NB4 (cell line): Measurements from ENCODE around the gene TPMT.
A peak's percentile ranks its signal among the peaks of the same experiment; 100 is the strongest.
"Not testable (repeated sequence)": the region's sequence is repeated elsewhere in the genome, so short reads cannot be mapped to it uniquely, and the experiment has no call there.

Source experiments
- DNase-seq: peaks from one replicate; pipeline ENCODE4 v3.0.0; 2010; ENCODE audit warnings: low read depth
- H3K4me3 ChIP-seq: one replicate; pipeline ENCODE4 v1.5.1; 2011; ENCODE audit warnings: mild to moderate bottlenecking, low read depth, low read length, moderate library complexity
- CTCF ChIP-seq: IDR thresholded peaks from one replicate; pipeline ENCODE4 v1.5.1; 2012; ENCODE audit warnings: low read depth, low read length
- MAX ChIP-seq: IDR thresholded peaks from 2 replicates; pipeline ENCODE4 v1.6.1; 2011; ENCODE audit warnings: low read depth, low read length
- MYC ChIP-seq: IDR thresholded peaks from 2 replicates; pipeline ENCODE4 v1.6.1; 2011; ENCODE audit warnings: low read depth, low read length
- POLR2A ChIP-seq: IDR thresholded peaks from 2 replicates; pipeline ENCODE4 v1.6.1; 2011; ENCODE audit warnings: mild to moderate bottlenecking; ENCODE audit not compliant: insufficient read length; ENCODE audit errors: extremely low read depth

The TPMT gene

GRCh38 chr6:18177286-18177965, 22.5 kb upstream of the TPMT start:
- no peak for DNase-seq
- H3K4me3 ChIP-seq = no peak overlapping the region
- TF ChIP-seq CTCF = no peak
- TF ChIP-seq POLR2A = no peak
- TF ChIP-seq MYC = no peak

- H3K4me3 ChIP-seq, DNase-seq: not testable (repeated sequence)
These were observed 21.3 kb upstream of the TPMT start for GRCh38 chr6:18176198-18176597.

GRCh38 chr6:18171871-18172270, 17.0 kb upstream of the TPMT start:
- TF ChIP-seq CTCF = no peak
- TF ChIP-seq MAX = no peak
- TF ChIP-seq MYC = no peak
- TF ChIP-seq POLR2A = no peak
- DNase-seq = peak; percentile 31
- no peak overlapping the region for H3K4me3 ChIP-seq

- DNase-seq = no peak
- TF ChIP-seq POLR2A (no peak), MAX (no peak), MYC (no peak), CTCF (no peak)
- no peak overlapping the region for H3K4me3 ChIP-seq
These were observed 13.4 kb upstream of the TPMT start for GRCh38 chr6:18168264-18168663.

GRCh38 chr6:18166312-18167036, 11.6 kb upstream of the TPMT start:
- TF ChIP-seq MYC (no peak), POLR2A (no peak), MAX (no peak), CTCF (no peak)
- H3K4me3 ChIP-seq = no peak overlapping the region
- DNase-seq = peak; percentile 13

- TF ChIP-seq CTCF = no peak
- TF ChIP-seq MAX = no peak
- TF ChIP-seq MYC = no peak
- no peak for TF ChIP-seq POLR2A
- DNase-seq = no peak
- no peak overlapping the region for H3K4me3 ChIP-seq
These were observed 10.9 kb upstream of the TPMT start for GRCh38 chr6:18165751-18166150.
